H9 (cell line): ENCODE data around the gene TEX10. TPM values are rescaled to one million over a fixed set of nuclear protein-coding genes. Genes with fewer than 3 reads are reported as not detected.

ENCODE experiments used
- DNase-seq: peaks from one replicate; pipeline ENCODE4 v3.0.0-alpha.2; 2017
- H2AFZ ChIP-seq: one replicate; pipeline ENCODE4 v1.6.1; 2013; ENCODE audit warnings: mild to moderate bottlenecking, low read length, control low read depth, moderate library complexity
- H2AK5ac ChIP-seq: 2 replicates; pipeline ENCODE4 v1.6.1; 2013; ENCODE audit warnings: low read length, control low read depth, mixed read lengths; ENCODE audit not compliant: insufficient read length
- H2BK120ac ChIP-seq: one replicate; pipeline ENCODE4 v1.6.1; 2013; ENCODE audit warnings: low read depth, mild to moderate bottlenecking, low read length, control low read depth, inconsistent platforms; ENCODE audit not compliant: poor library complexity, severe bottlenecking
- H2BK12ac ChIP-seq: 2 replicates; pipeline ENCODE4 v1.6.1; 2013; ENCODE audit warnings: low read length, control low read depth, mixed read lengths, low read depth; ENCODE audit not compliant: insufficient read length
- H2BK15ac ChIP-seq: 2 replicates; pipeline ENCODE4 v1.6.1; 2013; ENCODE audit warnings: low read depth, low read length, control low read depth
- H2BK20ac ChIP-seq: one replicate; pipeline ENCODE4 v1.6.1; 2013; ENCODE audit warnings: low read depth, mild to moderate bottlenecking, low read length, control low read depth, inconsistent platforms; ENCODE audit not compliant: poor library complexity, severe bottlenecking
- H2BK5ac ChIP-seq: 2 replicates; pipeline ENCODE4 v1.6.1; 2013; ENCODE audit warnings: low read length, control low read depth, mixed read lengths; ENCODE audit not compliant: insufficient read length
- H3K14ac ChIP-seq: 2 replicates; pipeline ENCODE4 v1.6.1; 2013; ENCODE audit warnings: low read length, control low read depth; ENCODE audit not compliant: insufficient read depth
- H3K18ac ChIP-seq: 2 replicates; pipeline ENCODE4 v1.6.1; 2013; ENCODE audit warnings: low read depth, mild to moderate bottlenecking, mixed read lengths, low read length, control low read depth; ENCODE audit not compliant: insufficient read length
- H3K23ac ChIP-seq: 2 replicates; pipeline ENCODE4 v1.6.1; 2013; ENCODE audit warnings: low read length, control low read depth, mixed read lengths, low read depth; ENCODE audit not compliant: insufficient read length
- H3K23me2 ChIP-seq: 2 replicates; pipeline ENCODE4 v1.6.1; 2013; ENCODE audit warnings: low read depth, mild to moderate bottlenecking, mixed read lengths, low read length, control low read depth; ENCODE audit not compliant: insufficient read length, poor library complexity, severe bottlenecking
- H3K27ac ChIP-seq: 2 replicates; pipeline ENCODE4 v1.5.1; 2013; ENCODE audit warnings: low read length, control low read depth, mixed read lengths, low read depth; ENCODE audit not compliant: insufficient read length
- H3K27me3 ChIP-seq: 2 replicates; pipeline ENCODE4 v1.6.1; 2013; ENCODE audit warnings: low read length, control low read depth, inconsistent platforms; ENCODE audit not compliant: insufficient read depth
- H3K4ac ChIP-seq: 2 replicates; pipeline ENCODE4 v1.6.1; 2013; ENCODE audit warnings: low read depth, mild to moderate bottlenecking, control low read depth, inconsistent platforms, low read length, moderate library complexity
- H3K4me1 ChIP-seq: 2 replicates; pipeline ENCODE4 v1.6.1; 2013; ENCODE audit warnings: low read length, control low read depth, inconsistent platforms; ENCODE audit not compliant: insufficient read depth
- H3K4me2 ChIP-seq: 2 replicates; pipeline ENCODE4 v1.6.1; 2013; ENCODE audit warnings: low read length, control low read depth, mixed read lengths; ENCODE audit not compliant: insufficient read length, insufficient read depth
- H3K56ac ChIP-seq: 2 replicates; pipeline ENCODE4 v1.6.1; 2013; ENCODE audit warnings: low read depth, mild to moderate bottlenecking, mixed read lengths, low read length, control low read depth; ENCODE audit not compliant: insufficient read length
- H3K79me1 ChIP-seq: 2 replicates; pipeline ENCODE4 v1.6.1; 2013; ENCODE audit warnings: low read depth, mild to moderate bottlenecking, moderate library complexity, low read length, control low read depth, inconsistent platforms; ENCODE audit not compliant: insufficient read depth, poor library complexity, severe bottlenecking
- H3K79me2 ChIP-seq: 2 replicates; pipeline ENCODE4 v1.6.1; 2013; ENCODE audit warnings: low read length, control low read depth, inconsistent platforms; ENCODE audit not compliant: insufficient read depth
- H3K9ac ChIP-seq: 2 replicates; pipeline ENCODE4 v1.6.1; 2013; ENCODE audit warnings: low read length, control low read depth, mixed read lengths; ENCODE audit not compliant: insufficient read length; ENCODE audit errors: extremely low read depth
- H3K9me3 ChIP-seq: one replicate; pipeline ENCODE4 v1.6.1; 2013; ENCODE audit warnings: low read depth, low read length, inconsistent platforms; ENCODE audit not compliant: control insufficient read depth
- H3T11ph ChIP-seq: one replicate; pipeline ENCODE4 v1.6.1; 2013; ENCODE audit warnings: mild to moderate bottlenecking, low read length, control low read depth, inconsistent platforms
- H4K20me1 ChIP-seq: one replicate; pipeline ENCODE4 v1.6.1; 2013; ENCODE audit not compliant: control insufficient read depth, insufficient read length, insufficient read depth
- H4K5ac ChIP-seq: 2 replicates; pipeline ENCODE4 v1.6.1; 2013; ENCODE audit warnings: low read depth, mild to moderate bottlenecking, mixed read lengths, low read length, control low read depth; ENCODE audit not compliant: insufficient read length
- H4K8ac ChIP-seq: replicated peaks from 2 replicates; pipeline ENCODE4 v1.6.1; 2013; ENCODE audit warnings: low read length, control low read depth, mixed read lengths, low read depth; ENCODE audit not compliant: insufficient read length
- H4K91ac ChIP-seq: 2 replicates; pipeline ENCODE4 v1.6.1; 2013; ENCODE audit warnings: low read depth, mild to moderate bottlenecking, moderate library complexity, mixed read lengths, low read length, control low read depth; ENCODE audit not compliant: insufficient read length
- H3K27ac Mint-ChIP-seq, 3 experiments: 2 replicates in 2 of 3; 3 replicates in 1 of 3; pipeline ENCODE4 v1.8.0; 2020 to 2021; ENCODE audit warnings: mixed read lengths in 3 of 3, mild to moderate bottlenecking in 1 of 3, moderate library complexity in 1 of 3
- H3K27me3 Mint-ChIP-seq: 2 replicates; pipeline ENCODE4 v1.8.0; 2021; ENCODE audit warnings: low read depth, mild to moderate bottlenecking, moderate library complexity, mixed read lengths
- H3K36me3 Mint-ChIP-seq, 3 experiments: 2 replicates in 2 of 3; 3 replicates in 1 of 3; pipeline ENCODE4 v1.8.0; 2020 to 2021; ENCODE audit warnings: low read depth in 3 of 3, mixed read lengths in 3 of 3; ENCODE audit not compliant: insufficient read depth in 1 of 3
- H3K4me1 Mint-ChIP-seq, 2 experiments: 2 replicates each; pipeline ENCODE4 v1.8.0; 2020; ENCODE audit warnings: mixed read lengths in 2 of 2
- H3K4me3 Mint-ChIP-seq, 2 experiments: 2 replicates in 1 of 2; 3 replicates in 1 of 2; pipeline ENCODE4 v1.8.0; 2020 to 2021; ENCODE audit warnings: mild to moderate bottlenecking in 2 of 2, mixed read lengths in 2 of 2, moderate library complexity in 1 of 2
- H3K9me3 Mint-ChIP-seq, 2 experiments: 2 replicates in 1 of 2; 3 replicates in 1 of 2; pipeline ENCODE4 v1.8.0; 2020; ENCODE audit warnings: mild to moderate bottlenecking in 2 of 2, mixed read lengths in 2 of 2, moderate library complexity in 1 of 2
- WGBS: extraction: QIAGEN DNeasy Blood & Tissue Kit; methylation state at CpG from one replicate; pipeline ENCODE4 v1.1.7; 2013; ENCODE audit warnings: missing lambda C conversion rate, low lambda C conversion rate, mixed read lengths; ENCODE audit not compliant: insufficient read length; ENCODE audit errors: extremely low coverage; 5-methylcytosine and 5-hydroxymethylcytosine counted together
- total RNA-seq: library from RNA; stranded (reverse); gene quantifications from 2 replicates; pipeline ENCODE4 v1.2.1, GENCODE V29; 2021
- TF ChIP-seq, protein P1 (sequence below): fragments of 200-600 bp; sonication (generic); conservative IDR thresholded peaks from 3 replicates; pipeline ENCODE4 v1.8.0; 2021; ENCODE audit warnings: antibody characterized with exemption, mild to moderate bottlenecking

Gene TEX10
- total RNA-seq, 1 experiment from 2014 or later = 70.8 TPM

DNA sequence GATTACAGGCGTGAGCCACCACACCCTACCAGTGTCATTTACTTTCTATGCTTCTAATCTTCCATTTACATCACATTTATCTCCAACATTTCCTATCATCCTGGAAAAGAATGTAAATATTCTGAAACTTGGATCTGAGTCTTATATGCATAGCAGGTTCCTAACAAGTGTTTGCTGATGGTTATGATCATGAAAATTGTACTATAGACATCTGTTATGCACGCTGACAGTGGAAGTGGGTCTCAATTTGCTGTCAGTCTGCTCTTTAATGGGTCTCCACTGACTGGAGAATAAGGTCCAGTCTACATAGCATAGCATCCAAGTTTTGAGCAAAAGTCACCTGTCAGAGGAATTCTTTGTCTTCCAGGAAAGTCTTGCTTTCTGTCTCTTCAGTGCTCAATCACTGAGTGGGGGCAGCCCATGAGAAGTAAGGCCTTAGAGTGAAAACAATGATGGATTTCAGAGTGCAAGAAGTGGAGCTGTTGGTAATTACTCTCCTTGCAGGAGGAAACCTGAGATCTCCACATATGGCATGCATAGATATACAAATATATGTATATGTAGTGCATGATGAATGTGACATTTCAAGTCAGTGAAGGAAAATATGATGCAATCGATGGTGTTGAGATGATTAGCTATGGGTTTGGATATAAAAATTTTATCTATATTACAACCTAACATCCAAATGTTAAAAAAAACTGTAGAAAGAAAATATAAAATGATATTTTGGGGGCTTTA lies 45.0 kb upstream of the TEX10 start:
- H3K23ac ChIP-seq = no peak overlapping the region
- H3K79me1 ChIP-seq = no peaks in the 10 kb centered on the region
- no peak overlapping the region for H3K18ac ChIP-seq
- H2BK15ac ChIP-seq = no peak overlapping the region
- Mint-ChIP-seq H3K36me3 (peaks cover 7 to 14% (median 12%) of the 10 kb centered on the region in 3 experiments; a peak in 6 of 7 replicates), H3K9me3 (peaks cover 10 to 12% of the 10 kb centered on the region in 2 experiments), H3K27me3 (no peaks in the 10 kb centered on the region), H3K27ac (no peak overlapping the region), H3K4me3 (no peak overlapping the region), H3K4me1 (peaks cover 5 to 7% of the 10 kb centered on the region in 2 experiments; a peak in 3 of 4 replicates)
- no peak overlapping the region for H2AK5ac ChIP-seq
- no peak for DNase-seq
- no peak overlapping the region for H4K5ac ChIP-seq
- no peak overlapping the region for H4K8ac ChIP-seq
- H4K20me1 ChIP-seq = no peaks in the 10 kb centered on the region
- H3K14ac ChIP-seq = no peak overlapping the region
- no peak overlapping the region for H3K4me2 ChIP-seq
- no peak overlapping the region for H2BK120ac ChIP-seq
- H3K9ac ChIP-seq = no peak overlapping the region
- H2BK5ac ChIP-seq = no peak overlapping the region
- H3T11ph ChIP-seq = no peak overlapping the region
- H2AFZ ChIP-seq = no peak overlapping the region
- no peak overlapping the region for H3K56ac ChIP-seq
- TF ChIP-seq, protein P1, sequence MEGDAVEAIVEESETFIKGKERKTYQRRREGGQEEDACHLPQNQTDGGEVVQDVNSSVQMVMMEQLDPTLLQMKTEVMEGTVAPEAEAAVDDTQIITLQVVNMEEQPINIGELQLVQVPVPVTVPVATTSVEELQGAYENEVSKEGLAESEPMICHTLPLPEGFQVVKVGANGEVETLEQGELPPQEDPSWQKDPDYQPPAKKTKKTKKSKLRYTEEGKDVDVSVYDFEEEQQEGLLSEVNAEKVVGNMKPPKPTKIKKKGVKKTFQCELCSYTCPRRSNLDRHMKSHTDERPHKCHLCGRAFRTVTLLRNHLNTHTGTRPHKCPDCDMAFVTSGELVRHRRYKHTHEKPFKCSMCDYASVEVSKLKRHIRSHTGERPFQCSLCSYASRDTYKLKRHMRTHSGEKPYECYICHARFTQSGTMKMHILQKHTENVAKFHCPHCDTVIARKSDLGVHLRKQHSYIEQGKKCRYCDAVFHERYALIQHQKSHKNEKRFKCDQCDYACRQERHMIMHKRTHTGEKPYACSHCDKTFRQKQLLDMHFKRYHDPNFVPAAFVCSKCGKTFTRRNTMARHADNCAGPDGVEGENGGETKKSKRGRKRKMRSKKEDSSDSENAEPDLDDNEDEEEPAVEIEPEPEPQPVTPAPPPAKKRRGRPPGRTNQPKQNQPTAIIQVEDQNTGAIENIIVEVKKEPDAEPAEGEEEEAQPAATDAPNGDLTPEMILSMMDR = no peak
- WGBS = no CpG with 5 or more reads among the region's 3 CpGs
- no peak overlapping the region for H2BK20ac ChIP-seq
- H3K79me2 ChIP-seq = no peaks in the 10 kb centered on the region
- H3K9me3 ChIP-seq = no peaks in the 10 kb centered on the region
- H3K4me1 ChIP-seq = no peaks in the 10 kb centered on the region
- no peak overlapping the region for H3K4ac ChIP-seq
- no peaks in the 10 kb centered on the region for H3K23me2 ChIP-seq
- H2BK12ac ChIP-seq = no peak overlapping the region
- no peak overlapping the region for H4K91ac ChIP-seq
- H3K27me3 ChIP-seq = no peaks in the 10 kb centered on the region
- no peak overlapping the region for H3K27ac ChIP-seq
